ENCODE measurements around the gene VPS54. TPM values are rescaled to one million over a fixed set of nuclear protein-coding genes. Genes with fewer than 3 reads are reported as not detected.

Gene VPS54
- total and polyA plus RNA-seq, 4 donors, result 12.5 to 49.3 (median 15.7) TPM

- Histone ChIP-seq H3K27ac (ENCODE audit: low read depth in 1 of 2, low read length in 1 of 2) (no peak overlapping the region), H3K4me1 (ENCODE audit: control insufficient read depth in 5 of 5, insufficient read depth in 5 of 5, low read length in 5 of 5) (no peaks in the 10 kb centered on the region), H3K27me3 (ENCODE audit: control insufficient read depth in 3 of 3, insufficient read depth in 3 of 3, low read length in 2 of 3) (no peaks in the 10 kb centered on the region), H3K36me3 (ENCODE audit: control insufficient read depth in 4 of 4, insufficient read depth in 4 of 4, low read length in 4 of 4) (peaks cover 5 to 43% (median 31%) of the 10 kb centered on the region in 4 donors), H3K9me3 (ENCODE audit: control insufficient read depth in 4 of 4, insufficient read depth in 3 of 4, low read length in 3 of 4) (no peaks in the 10 kb centered on the region), H3K4me3 (no peak overlapping the region), H3K9ac (ENCODE audit: insufficient read depth in 1 of 2, low read length in 2 of 2) (no peak overlapping the region)
- ATAC-seq (ENCODE audit: insufficient read depth, low FRiP score) (no peak), DNase-seq (no peak)
- TF ChIP-seq CTCF (IDR thresholded peaks at IDR 0.05; ENCODE audit: control extremely low read depth, extremely low read depth), result no peak
- WGBS, 2 donors, result 93 to 100% methylated on average over 1 of the region's 1 CpG
Observed at GRCh38 chr2:63894167-63894566, 125.1 kb downstream of the VPS54 start.

GRCh38 chr2:63893163-63893562, 126.1 kb downstream of the VPS54 start:
- ATAC-seq (ENCODE audit: insufficient read depth, low FRiP score) (no peak), DNase-seq (no peak)
- 78 to 82% methylated on average over 2 of the region's 2 CpGs for WGBS, 2 donors
- Histone ChIP-seq H3K27me3 (ENCODE audit: control insufficient read depth in 3 of 3, insufficient read depth in 3 of 3, low read length in 2 of 3) (no peaks in the 10 kb centered on the region), H3K9ac (ENCODE audit: insufficient read depth in 1 of 2, low read length in 2 of 2) (no peak overlapping the region), H3K4me3 (no peak overlapping the region), H3K9me3 (ENCODE audit: control insufficient read depth in 4 of 4, insufficient read depth in 3 of 4, low read length in 3 of 4) (no peaks in the 10 kb centered on the region), H3K27ac (ENCODE audit: low read depth in 1 of 2, low read length in 1 of 2) (no peak overlapping the region), H3K36me3 (ENCODE audit: control insufficient read depth in 4 of 4, insufficient read depth in 4 of 4, low read length in 4 of 4) (peaks cover 8 to 44% (median 33%) of the 10 kb centered on the region in 4 donors), H3K4me1 (ENCODE audit: control insufficient read depth in 5 of 5, insufficient read depth in 5 of 5, low read length in 5 of 5) (no peaks in the 10 kb centered on the region)
- no peak for TF ChIP-seq CTCF (IDR thresholded peaks at IDR 0.05; ENCODE audit: control extremely low read depth, extremely low read depth)

- Histone ChIP-seq H3K27me3 (ENCODE audit: control insufficient read depth in 3 of 3, insufficient read depth in 3 of 3, low read length in 2 of 3) (no peaks in the 10 kb centered on the region), H3K27ac (ENCODE audit: low read depth in 1 of 2, low read length in 1 of 2) (no peak overlapping the region), H3K9me3 (ENCODE audit: control insufficient read depth in 4 of 4, insufficient read depth in 3 of 4, low read length in 3 of 4) (no peaks in the 10 kb centered on the region), H3K4me1 (ENCODE audit: control insufficient read depth in 5 of 5, insufficient read depth in 5 of 5, low read length in 5 of 5) (no peaks in the 10 kb centered on the region), H3K36me3 (ENCODE audit: control insufficient read depth in 4 of 4, insufficient read depth in 4 of 4, low read length in 4 of 4) (peaks cover 10 to 48% (median 40%) of the 10 kb centered on the region in 4 donors), H3K4me3 (no peak overlapping the region), H3K9ac (ENCODE audit: insufficient read depth in 1 of 2, low read length in 2 of 2) (no peak overlapping the region)
- ATAC-seq (ENCODE audit: insufficient read depth, low FRiP score) (no peak), DNase-seq (peak in 1 of 3 donors; percentile 29)
- 65 to 81% methylated on average over 1 of the region's 1 CpG for WGBS, 2 donors
- TF ChIP-seq CTCF (IDR thresholded peaks at IDR 0.05; ENCODE audit: control extremely low read depth, extremely low read depth), result no peak
Observed at GRCh38 chr2:63891488-63892030, 127.7 kb downstream of the VPS54 start.

GRCh38 chr2:63890678-63891077, 128.6 kb downstream of the VPS54 start:
- DNase-seq (no peak), ATAC-seq (ENCODE audit: insufficient read depth, low FRiP score) (no peak)
- H3K36me3 ChIP-seq (ENCODE audit: control insufficient read depth in 4 of 4, insufficient read depth in 4 of 4, low read length in 4 of 4), result peaks cover 13 to 49% (median 42%) of the 10 kb centered on the region in 4 donors
- H3K4me3 ChIP-seq, result no peak overlapping the region
- H3K4me1 ChIP-seq (ENCODE audit: control insufficient read depth in 5 of 5, insufficient read depth in 5 of 5, low read length in 5 of 5), result no peaks in the 10 kb centered on the region
- no peak overlapping the region for H3K9ac ChIP-seq (ENCODE audit: insufficient read depth in 1 of 2, low read length in 2 of 2)
- H3K27ac ChIP-seq (ENCODE audit: low read depth in 1 of 2, low read length in 1 of 2), result no peak overlapping the region
- 93 to 96% methylated on average over 2 of the region's 2 CpGs for WGBS, 2 donors
- no peak for TF ChIP-seq CTCF (IDR thresholded peaks at IDR 0.05; ENCODE audit: control extremely low read depth, extremely low read depth)
- H3K27me3 ChIP-seq (ENCODE audit: control insufficient read depth in 3 of 3, insufficient read depth in 3 of 3, low read length in 2 of 3), result no peaks in the 10 kb centered on the region
- no peaks in the 10 kb centered on the region for H3K9me3 ChIP-seq (ENCODE audit: control insufficient read depth in 4 of 4, insufficient read depth in 3 of 4, low read length in 3 of 4)

Measured in lung (tissue), 12 donors.